HUES6 (cell line): ENCODE results near the gene CZIB.

ENCODE experiments used
- H3K27ac ChIP-seq: 2 replicates; pipeline ENCODE4 v1.7.0; 2013; ENCODE audit warnings: low read depth, mild to moderate bottlenecking, low read length, inconsistent platforms
- H3K27me3 ChIP-seq: 2 replicates; pipeline ENCODE4 v1.6.1; 2013; ENCODE audit warnings: low read length; ENCODE audit not compliant: control insufficient read depth, insufficient read depth
- H3K36me3 ChIP-seq: 2 replicates; pipeline ENCODE4 v1.6.1; 2013; ENCODE audit warnings: low read length; ENCODE audit not compliant: control insufficient read depth, insufficient read depth
- H3K4me1 ChIP-seq: 2 replicates; pipeline ENCODE4 v1.6.1; 2013; ENCODE audit warnings: low read length; ENCODE audit not compliant: control insufficient read depth, insufficient read depth
- H3K4me3 ChIP-seq: 2 replicates; pipeline ENCODE4 v1.5.1; 2013; ENCODE audit warnings: low read depth, low read length
- H3K9ac ChIP-seq: one replicate; pipeline ENCODE4 v1.6.1; 2013; ENCODE audit warnings: mild to moderate bottlenecking, low read length
- H3K9me3 ChIP-seq: 2 replicates; pipeline ENCODE4 v1.6.1; 2013; ENCODE audit warnings: low read depth, low read length; ENCODE audit not compliant: control insufficient read depth, insufficient read depth

Gene CZIB

DNA sequence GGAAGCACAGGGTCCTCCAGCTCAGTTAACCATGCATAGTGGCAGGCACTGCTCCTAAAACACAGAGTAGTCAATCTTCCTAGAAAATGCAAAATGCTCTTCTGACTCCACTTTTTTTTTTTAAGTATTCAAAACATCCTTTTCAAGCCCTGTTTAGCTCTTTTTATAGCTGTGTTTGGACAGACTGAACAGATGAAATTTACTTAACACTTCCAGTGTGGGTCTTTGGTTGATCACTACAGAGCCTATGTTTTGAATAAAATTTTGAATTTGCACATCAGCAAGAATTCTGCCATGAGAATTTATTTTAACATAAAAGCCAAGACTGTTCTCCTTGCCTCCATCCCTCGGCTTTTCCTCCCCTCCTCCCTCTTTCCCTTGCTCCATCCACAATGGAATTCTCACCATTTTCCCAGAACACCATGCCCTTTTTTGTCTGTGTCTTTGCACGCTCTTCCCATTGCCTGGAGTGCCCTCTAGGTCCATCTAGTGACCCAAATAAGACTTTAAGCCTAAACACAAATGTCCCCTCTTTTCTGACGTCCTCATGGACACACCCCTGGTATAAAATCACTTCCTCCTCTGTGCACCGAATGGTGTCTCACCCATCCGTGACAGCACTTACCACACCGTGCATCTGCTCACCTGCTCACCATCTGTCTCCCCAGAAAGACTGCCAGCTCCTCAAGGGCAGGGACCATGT, 47.9 kb downstream of the CZIB start:
- no peak overlapping the region for H3K27ac ChIP-seq

GRCh38 chr1:53166912-53167311, 53.5 kb downstream of the CZIB start:
- H3K4me3 ChIP-seq: no peak overlapping the region
- peaks cover 6% of the 10 kb centered on the region; the same call in 1 of the 2 replicates for H3K4me1 ChIP-seq
- no peaks in the 10 kb centered on the region for H3K9me3 ChIP-seq
- H3K27me3 ChIP-seq: no peaks in the 10 kb centered on the region
- no peak overlapping the region for H3K27ac ChIP-seq
- H3K36me3 ChIP-seq: no peaks in the 10 kb centered on the region
- no peak overlapping the region for H3K9ac ChIP-seq

More for the DNA sequence above, 47.9 kb downstream of the CZIB start:
- Histone ChIP-seq H3K4me3 (no peak overlapping the region), H3K36me3 (no peaks in the 10 kb centered on the region), H3K9me3 (no peaks in the 10 kb centered on the region), H3K27me3 (peaks cover 5% of the 10 kb centered on the region; the same call in 1 of the 2 replicates), H3K9ac (no peak overlapping the region), H3K4me1 (0 out of 2 replicates have a peak, but pooled peaks cover 9% of the 10 kb centered on the region)

DNA sequence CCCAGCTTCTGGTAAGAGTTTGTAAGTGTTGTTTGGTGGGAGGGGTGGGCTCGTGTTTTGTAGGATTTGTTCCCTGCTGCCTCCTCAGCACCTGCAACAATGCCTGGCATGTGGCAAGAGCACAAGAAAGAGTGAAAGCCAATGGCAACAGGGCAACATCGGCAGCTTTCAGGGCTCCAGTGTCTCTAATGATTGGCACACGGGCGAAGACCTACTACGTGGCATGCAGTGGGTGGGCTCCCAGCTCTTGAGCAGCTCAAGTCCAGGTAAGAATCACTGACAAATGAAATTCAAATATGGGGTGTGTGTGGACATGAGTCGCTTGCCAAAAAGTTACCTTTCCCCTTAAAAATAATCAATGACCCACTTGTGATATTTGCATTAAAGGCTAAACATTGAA, 54.1 kb downstream of the CZIB start:
- Histone ChIP-seq H3K27me3 (no peaks in the 10 kb centered on the region), H3K36me3 (no peaks in the 10 kb centered on the region), H3K9me3 (no peaks in the 10 kb centered on the region), H3K4me1 (peaks cover 6% of the 10 kb centered on the region; the same call in 1 of the 2 replicates), H3K9ac (no peak overlapping the region), H3K4me3 (no peak overlapping the region), H3K27ac (no peak overlapping the region)

DNA sequence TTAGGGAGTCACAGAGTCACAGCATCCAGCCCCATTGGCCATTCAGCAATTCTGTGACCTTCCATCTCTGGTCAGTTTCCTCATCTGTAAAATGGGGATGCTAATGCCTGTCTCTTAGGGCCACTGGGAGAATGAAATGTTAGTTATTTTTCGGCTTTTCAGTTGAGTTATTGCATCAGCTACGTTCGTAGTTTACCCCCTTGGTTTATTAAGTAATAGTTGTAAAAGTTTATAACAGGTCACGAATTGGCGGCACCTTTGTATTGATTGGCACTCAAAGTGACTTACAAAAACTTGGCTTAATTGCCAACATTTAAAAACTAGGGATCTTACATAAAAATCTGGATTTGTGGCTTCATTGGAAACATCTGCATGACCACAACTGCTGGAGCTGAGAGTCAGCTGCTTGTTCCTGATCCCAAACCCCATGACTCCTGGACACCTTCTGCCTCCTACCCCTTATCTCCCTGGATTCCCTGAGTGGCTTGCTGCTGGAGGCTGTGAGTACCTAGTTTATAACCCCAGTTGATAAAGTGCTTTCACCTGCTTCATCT, 54.9 kb downstream of the CZIB start:
- H3K9me3 ChIP-seq: no peaks in the 10 kb centered on the region
- H3K27ac ChIP-seq: no peak overlapping the region
- no peak overlapping the region for H3K9ac ChIP-seq
- H3K36me3 ChIP-seq: no peaks in the 10 kb centered on the region
- no peak overlapping the region for H3K4me3 ChIP-seq
- H3K4me1 ChIP-seq: peaks cover 6% of the 10 kb centered on the region; the same call in 1 of the 2 replicates
- H3K27me3 ChIP-seq: no peaks in the 10 kb centered on the region
